ENCODE results near the gene CBX2. TPM values are rescaled to one million over a fixed set of nuclear protein-coding genes. Genes with fewer than 3 reads are reported as not detected.

CBX2 gene
- total RNA-seq, 1 experiment from 2014 or later, result 79.4 TPM

GRCh38 chr17:79810130-79811010, 32.4 kb downstream of the CBX2 start:
- peak overlapping the region; percentile 5 to 73; a peak in 4 of 5 replicates for H3K4me3 Mint-ChIP-seq
- no peaks in the 10 kb centered on the region for H3K79me2 ChIP-seq (ENCODE audit: insufficient read depth, low read length)
- peak overlapping the region; percentile 96 for H2BK120ac ChIP-seq (ENCODE audit: low read depth, low read length, poor library complexity, severe bottlenecking)
- no peaks in the 10 kb centered on the region for H4K20me1 ChIP-seq (ENCODE audit: control insufficient read depth, insufficient read depth, insufficient read length)
- WGBS (ENCODE audit: extremely low coverage, insufficient read length, low lambda C conversion rate), result no CpG with 5 or more reads among the region's 79 CpGs
- H2BK20ac ChIP-seq (ENCODE audit: low read depth, low read length, poor library complexity, severe bottlenecking), result no peak overlapping the region
- H4K8ac ChIP-seq (replicated peaks; ENCODE audit: insufficient read length, low read depth, low read length), result no peak overlapping the region
- no peak overlapping the region for H3K27ac ChIP-seq (ENCODE audit: insufficient read length, low read depth, low read length)
- H3K36me3 Mint-ChIP-seq (ENCODE audit: insufficient read depth in 1 of 3, low read depth in 3 of 3), result no peaks in the 10 kb centered on the region; a peak in 1 of 7 replicates
- H2BK5ac ChIP-seq (ENCODE audit: insufficient read length, low read length), result no peak overlapping the region
- peaks cover 5 to 7% of the 10 kb centered on the region in 2 experiments; a peak in 3 of 5 replicates for H3K9me3 Mint-ChIP-seq
- H3K23me2 ChIP-seq (ENCODE audit: insufficient read length, low read depth, low read length, poor library complexity, severe bottlenecking), result peaks cover 3% of the 10 kb centered on the region
- TF ChIP-seq CTCF (conservative IDR thresholded peaks at IDR 0.05), result no peak
- H3K27ac Mint-ChIP-seq, result no peak overlapping the region
- peak overlapping the region; percentile 50 for H3K4me2 ChIP-seq (ENCODE audit: insufficient read depth, insufficient read length, low read length)
- H3K27me3 Mint-ChIP-seq (ENCODE audit: low read depth), result peaks cover 92% of the 10 kb centered on the region
- H3K4me1 Mint-ChIP-seq, result peaks cover 40 to 49% of the 10 kb centered on the region in 2 experiments
- no peak overlapping the region for H3T11ph ChIP-seq (ENCODE audit: low read length)
- no peaks in the 10 kb centered on the region; the same call in 1 of the 2 replicates for H3K4me1 ChIP-seq (ENCODE audit: insufficient read depth, low read length)
- H3K23ac ChIP-seq (ENCODE audit: insufficient read length, low read depth, low read length), result no peak overlapping the region
- H3K79me1 ChIP-seq (ENCODE audit: insufficient read depth, low read depth, low read length, poor library complexity, severe bottlenecking), result no peaks in the 10 kb centered on the region
- H3K9ac ChIP-seq (ENCODE audit: extremely low read depth, insufficient read length, low read length), result no peak overlapping the region
- H3K9me3 ChIP-seq (ENCODE audit: control insufficient read depth, low read depth, low read length), result no peaks in the 10 kb centered on the region
- H3K14ac ChIP-seq (ENCODE audit: insufficient read depth, low read length), result peak overlapping the region; percentile 94
- no peak overlapping the region for H3K56ac ChIP-seq (ENCODE audit: insufficient read length, low read depth, low read length)
- peaks cover 80% of the 10 kb centered on the region for H3K27me3 ChIP-seq (ENCODE audit: insufficient read depth, low read length)
- no peak overlapping the region; the same call in 1 of the 2 replicates for H3K4ac ChIP-seq (ENCODE audit: low read depth, low read length)
- H3K18ac ChIP-seq (ENCODE audit: insufficient read length, low read depth, low read length), result peak overlapping the region; percentile 99
- peak overlapping the region; percentile 86 for H2BK12ac ChIP-seq (ENCODE audit: insufficient read length, low read depth, low read length)
- H2BK15ac ChIP-seq (ENCODE audit: low read depth, low read length), result no peak overlapping the region
- no peak overlapping the region for H4K5ac ChIP-seq (ENCODE audit: insufficient read length, low read depth, low read length)
- no peak overlapping the region for H2AK5ac ChIP-seq (ENCODE audit: insufficient read length, low read length)
- no peak overlapping the region for H4K91ac ChIP-seq (ENCODE audit: insufficient read length, low read depth, low read length)
- DNase-seq, result peak; percentile 94
- H2AFZ ChIP-seq (ENCODE audit: low read length), result no peak overlapping the region
